ENCODE data around the gene DMBT1.

GRCh38 chr10:122672655-122673054, 112.1 kb downstream of the DMBT1 start:
- TF ChIP-seq, protein P1, sequence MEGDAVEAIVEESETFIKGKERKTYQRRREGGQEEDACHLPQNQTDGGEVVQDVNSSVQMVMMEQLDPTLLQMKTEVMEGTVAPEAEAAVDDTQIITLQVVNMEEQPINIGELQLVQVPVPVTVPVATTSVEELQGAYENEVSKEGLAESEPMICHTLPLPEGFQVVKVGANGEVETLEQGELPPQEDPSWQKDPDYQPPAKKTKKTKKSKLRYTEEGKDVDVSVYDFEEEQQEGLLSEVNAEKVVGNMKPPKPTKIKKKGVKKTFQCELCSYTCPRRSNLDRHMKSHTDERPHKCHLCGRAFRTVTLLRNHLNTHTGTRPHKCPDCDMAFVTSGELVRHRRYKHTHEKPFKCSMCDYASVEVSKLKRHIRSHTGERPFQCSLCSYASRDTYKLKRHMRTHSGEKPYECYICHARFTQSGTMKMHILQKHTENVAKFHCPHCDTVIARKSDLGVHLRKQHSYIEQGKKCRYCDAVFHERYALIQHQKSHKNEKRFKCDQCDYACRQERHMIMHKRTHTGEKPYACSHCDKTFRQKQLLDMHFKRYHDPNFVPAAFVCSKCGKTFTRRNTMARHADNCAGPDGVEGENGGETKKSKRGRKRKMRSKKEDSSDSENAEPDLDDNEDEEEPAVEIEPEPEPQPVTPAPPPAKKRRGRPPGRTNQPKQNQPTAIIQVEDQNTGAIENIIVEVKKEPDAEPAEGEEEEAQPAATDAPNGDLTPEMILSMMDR (IDR thresholded peaks at IDR 0.05) = no peak
- no peak for TF ChIP-seq POLR2AphosphoS5 (IDR thresholded peaks at IDR 0.05)
- no peak for TF ChIP-seq POLR2A (IDR thresholded peaks at IDR 0.05)

Measured in stomach (tissue), 4 donors.